Endothelial cell of umbilical vein (primary cell): Measurements from ENCODE around the gene AHNAK2. TPM values are rescaled to one million over a fixed set of nuclear protein-coding genes. Genes with fewer than 3 reads are reported as not detected.

Source experiments
- BruUV-seq: library from RNA; stranded (reverse); fragments of 400-500 nt; replicated peaks from 2 replicates; lab custom pipeline; 2021; lab: Mats Ljungman, UMichigan
- CTCF ChIA-PET: fragments of 300-600, 350-600 bp; sonication (Branson Sonifier 250); formaldehyde crosslinking; loops from one replicate; lab custom pipeline; 2021; ENCODE audit warnings: antibody characterized with exemption, inconsistent platforms; lab: Charles Lee
- POLR2A ChIA-PET: fragments of 300-600, 350-600 bp; sonication (Branson Sonifier 250); formaldehyde crosslinking; loops from one replicate; lab custom pipeline; 2021; ENCODE audit warnings: antibody characterized with exemption, inconsistent platforms; lab: Charles Lee
- DNase-seq: peaks from one replicate; pipeline ENCODE4 v3.0.0-alpha.2; 2011; ENCODE audit warnings: low read depth, low spot score
- FAIRE-seq: peaks from 2 replicates; lab custom pipeline; 2011; peaks lifted over from hg19 to GRCh38; lab: Jason Lieb, UNC
- H2AFZ ChIP-seq: 2 replicates; pipeline ENCODE4 v1.6.0; 2012; ENCODE audit warnings: low read depth, low read length, control low read depth, inconsistent platforms
- H3K27ac ChIP-seq: 2 replicates; pipeline ENCODE4 v1.5.1; 2011; ENCODE audit warnings: low read depth, mild to moderate bottlenecking, control low read depth, low read length, moderate library complexity; ENCODE audit not compliant: insufficient read depth
- H3K27me3 ChIP-seq, 2 experiments: 2 replicates each; pipeline versions ENCODE4 v1.6.0 to v1.6.1; 2011; ENCODE audit warnings: low read length in 2 of 2, mixed read lengths in 1 of 2; ENCODE audit not compliant: control insufficient read depth in 2 of 2, insufficient read depth in 2 of 2
- H3K36me3 ChIP-seq, 2 experiments: 2 replicates in 1 of 2; 3 replicates in 1 of 2; pipeline ENCODE4 v1.5.1; 2011; ENCODE audit warnings: low read length in 2 of 2, mild to moderate bottlenecking in 1 of 2, moderate library complexity in 1 of 2; ENCODE audit not compliant: control insufficient read depth in 2 of 2, insufficient read depth in 2 of 2; ENCODE audit errors: extremely low read depth in 1 of 2
- H3K4me1 ChIP-seq: 3 replicates; pipeline ENCODE4 v1.5.1; 2011; ENCODE audit warnings: mild to moderate bottlenecking, low read length; ENCODE audit not compliant: control insufficient read depth, insufficient read depth; ENCODE audit errors: extremely low read depth
- H3K4me2 ChIP-seq: 2 replicates; pipeline ENCODE4 v1.6.1; 2011; ENCODE audit warnings: low read length, control low read depth, mixed read lengths; ENCODE audit not compliant: insufficient read depth
- H3K4me3 ChIP-seq, 3 experiments: fragments of 200-600 bp in 1 of 3; sonication (generic), shearing (Covaris generic) in 1 of 3; replicated peaks in 1 of 3; 2 replicates each; pipeline ENCODE4 v1.5.1; 2011 to 2016; ENCODE audit warnings: control low read depth in 3 of 3, low read length in 3 of 3, mild to moderate bottlenecking in 2 of 3, inconsistent platforms in 1 of 3, low read depth in 1 of 3, moderate library complexity in 1 of 3; ENCODE audit not compliant: insufficient read depth in 1 of 3
- H3K79me2 ChIP-seq: 2 replicates; pipeline ENCODE4 v1.6.0; 2012; ENCODE audit warnings: low read length, inconsistent platforms; ENCODE audit not compliant: control insufficient read depth, insufficient read depth
- H3K9ac ChIP-seq: replicated peaks from 2 replicates; pipeline ENCODE3; 2011; ENCODE audit warnings: low read length, control low read depth; ENCODE audit not compliant: insufficient read depth; ENCODE audit errors: extremely low read depth
- H3K9me1 ChIP-seq: replicated peaks from 3 replicates; pipeline ENCODE4 v1.6.0; 2011; ENCODE audit warnings: mild to moderate bottlenecking, low read length; ENCODE audit not compliant: control insufficient read depth, insufficient read depth; ENCODE audit errors: extremely low read depth
- H3K9me3 ChIP-seq: replicated peaks from 2 replicates; pipeline ENCODE4 v1.5.1; 2012; ENCODE audit warnings: low read length, inconsistent platforms; ENCODE audit not compliant: control insufficient read depth, insufficient read depth
- H4K20me1 ChIP-seq: replicated peaks from 2 replicates; pipeline ENCODE3; 2011; ENCODE audit warnings: mild to moderate bottlenecking, low read length; ENCODE audit not compliant: control insufficient read depth, insufficient read depth; ENCODE audit errors: extremely low read depth
- CTCF ChIP-seq, 2 donors: IDR thresholded peaks; 1 replicate in 1 of 2; 2 replicates in 1 of 2; pipeline ENCODE4 v1.5.1; 2011; ENCODE audit warnings: low read length in 2 of 2, mild to moderate bottlenecking in 2 of 2, moderate library complexity in 2 of 2, control low read depth in 1 of 2, inconsistent platforms in 1 of 2, low read depth in 1 of 2; ENCODE audit not compliant: insufficient read depth in 1 of 2; ENCODE audit errors: extremely low read depth in 1 of 2
- EZH2 ChIP-seq: IDR thresholded peaks from 2 replicates; pipeline ENCODE4 v1.6.1; 2012; ENCODE audit warnings: borderline replicate concordance, low read depth, mild to moderate bottlenecking, moderate library complexity, low read length, inconsistent platforms; ENCODE audit not compliant: severe bottlenecking
- FOS ChIP-seq: IDR thresholded peaks from 2 replicates; pipeline ENCODE4 v1.6.1; 2011; ENCODE audit warnings: mild to moderate bottlenecking, low read length, moderate library complexity, borderline replicate concordance; ENCODE audit not compliant: insufficient read depth
- GATA2 ChIP-seq: IDR thresholded peaks from 2 replicates; pipeline ENCODE4 v1.7.0; 2011; ENCODE audit warnings: low read depth, mild to moderate bottlenecking, moderate library complexity, mixed read lengths, low read length; ENCODE audit not compliant: insufficient read length, insufficient read depth
- JUN ChIP-seq: IDR thresholded peaks from 2 replicates; pipeline ENCODE4 v1.6.1; 2011; ENCODE audit warnings: borderline replicate concordance, low read depth; ENCODE audit not compliant: insufficient read length, insufficient read depth
- MAX ChIP-seq: IDR thresholded peaks from 2 replicates; pipeline ENCODE4 v1.6.1; 2011; ENCODE audit not compliant: insufficient read depth, insufficient read length
- MYC ChIP-seq: IDR thresholded peaks from one replicate; pipeline ENCODE4 v1.6.1; 2011; ENCODE audit warnings: mild to moderate bottlenecking, low read depth, low read length
- POLR2A ChIP-seq: IDR thresholded peaks from 2 replicates; pipeline ENCODE4 v1.6.1; 2012; ENCODE audit warnings: low read depth, mild to moderate bottlenecking, control low read depth, low read length
- POLR2AphosphoS5 ChIP-seq: IDR thresholded peaks from 2 replicates; pipeline ENCODE4 v1.6.1; 2012; ENCODE audit warnings: low read depth, mild to moderate bottlenecking, control low read depth, low read length, moderate library complexity; ENCODE audit not compliant: insufficient read depth
- dilution Hi-C: fragments of 300-500 bp; cut with MboI; formaldehyde crosslinking; loops from one replicate; pipeline ENCODE4 v1.15.0; 2019; ENCODE audit warnings: low sequenced_read_pairs; ENCODE audit not compliant: extremely low pct_ligation_motif_present
- intact Hi-C: fragments of 100-400 bp; cut with micrococcal nuclease; formaldehyde crosslinking; loops from one replicate; pipeline ENCODE4 v1.10.0; 2022
- polyA plus RNA-seq, 4 experiments: library from polyadenylated mRNA; depleted of rRNA in 3 of 4; stranded (reverse) in 3 of 4; unstranded in 1 of 4; fragments of >200 nt; gene quantifications; 2 replicates each; pipeline versions ENCODE4 v1.2.1 to v1.2.3, GENCODE V29; 2011 to 2012; ENCODE audit warnings: missing spikeins in 1 of 4
- total RNA-seq: library from RNA; stranded (reverse); gene quantifications from 2 replicates; pipeline ENCODE4 v1.2.3, GENCODE V29; 2021

The AHNAK2 gene
- total and polyA plus RNA-seq, 2 donors (not counting 3 experiments of a cell fraction or from before 2014, with no cell fraction given): 17.7 to 68.7 TPM

- no peak for TF ChIP-seq CTCF (IDR thresholded peaks at IDR 0.05; ENCODE audit: extremely low read depth in 1 of 2, insufficient read depth in 1 of 2, low read depth in 1 of 2, low read length in 2 of 2)
- no peak for TF ChIP-seq MYC
- TF ChIP-seq POLR2AphosphoS5: no peak
- no peak for TF ChIP-seq JUN
- TF ChIP-seq GATA2: no peak
- TF ChIP-seq POLR2A: no peak
- TF ChIP-seq MAX: no peak
- no peak for TF ChIP-seq EZH2
- no peak for TF ChIP-seq FOS
- dilution Hi-C loops (no loop called here), intact Hi-C loops (no loop called here)
- CTCF ChIA-PET: interaction anchor here (1.8 kb wide), 1 partner anchor 124 kb away, joined by 7 read pairs; no protein-coding TSS in a partner anchor
- Histone ChIP-seq H3K9ac (no peak overlapping the region), H3K9me3 (no peaks in the 10 kb centered on the region), H3K79me2 (no peaks in the 10 kb centered on the region), H3K36me3 (peaks cover 0 to 4% of the 10 kb centered on the region in 2 experiments), H3K9me1 (no peaks in the 10 kb centered on the region), H3K4me2 (no peak overlapping the region), H3K27me3 (no peaks in the 10 kb centered on the region), H3K4me1 (peaks cover 16% of the 10 kb centered on the region), H2AFZ (no peak overlapping the region), H3K27ac (no peak overlapping the region), H4K20me1 (no peaks in the 10 kb centered on the region), H3K4me3 (no peak overlapping the region)
- no peak for DNase-seq
- POLR2A ChIA-PET: no interaction called here
- BruUV-seq: no TSS peak
- FAIRE-seq: no peak
Measured at GRCh38 chr14:104892531-104893434, 85.4 kb downstream of the AHNAK2 start.
